ENCODE results near the gene P2RX7.

The P2RX7 gene

GRCh38 chr12:121111684-121112083, 21.0 kb upstream of the P2RX7 start:
- no peak for DNase-seq

- DNase-seq, result no peak
These were observed 20.2 kb upstream of the P2RX7 start for GRCh38 chr12:121112496-121112895.

- no peak for DNase-seq
These were observed 19.6 kb upstream of the P2RX7 start for GRCh38 chr12:121113057-121113456.

- DNase-seq, result no peak
These were observed 18.5 kb upstream of the P2RX7 start for GRCh38 chr12:121114019-121114639.

GRCh38 chr12:121114806-121115205, 17.9 kb upstream of the P2RX7 start:
- DNase-seq, result no peak

GRCh38 chr12:121115530-121115929, 17.1 kb upstream of the P2RX7 start:
- DNase-seq, result no peak

- no peak for DNase-seq
These were observed 16.1 kb upstream of the P2RX7 start for GRCh38 chr12:121116318-121117225.

GRCh38 chr12:121117226-121117777, 15.4 kb upstream of the P2RX7 start:
- DNase-seq, result no peak

- no peak for DNase-seq
These were observed 12.4 kb upstream of the P2RX7 start for GRCh38 chr12:121120323-121120722.

GRCh38 chr12:121120989-121121755, 11.5 kb upstream of the P2RX7 start:
- no peak for DNase-seq

- no peak for DNase-seq
These were observed 10.9 kb upstream of the P2RX7 start for GRCh38 chr12:121121805-121122204.

- no peak for DNase-seq
These were observed 9.2 kb upstream of the P2RX7 start for GRCh38 chr12:121123488-121123887.

GRCh38 chr12:121124402-121125109, 8.1 kb upstream of the P2RX7 start:
- no peak for DNase-seq

- no peak for DNase-seq
These were observed 5.2 kb upstream of the P2RX7 start for GRCh38 chr12:121127501-121127900.

GRCh38 chr12:121128908-121129810, 3.5 kb upstream of the P2RX7 start:
- no peak for DNase-seq

GRCh38 chr12:121129811-121130147, 2.9 kb upstream of the P2RX7 start:
- DNase-seq, result no peak

GRCh38 chr12:121130866-121131373, 1.8 kb upstream of the P2RX7 start:
- DNase-seq, result no peak

- DNase-seq, result no peak
These were observed 735 bp upstream of the P2RX7 start for GRCh38 chr12:121131941-121132341.

GRCh38 chr12:121133838-121134237, 1.2 kb downstream of the P2RX7 start:
- DNase-seq, result no peak

GRCh38 chr12:121135320-121135719, 2.6 kb downstream of the P2RX7 start:
- no peak for DNase-seq

- no peak for DNase-seq
These were observed 4.8 kb downstream of the P2RX7 start for GRCh38 chr12:121137512-121137911.

Data from NCI-H2171 (cell line).